HG02798 (cell line): ENCODE results near the gene ST3GAL6.
A peak's percentile ranks its signal among the peaks of the same experiment; 100 is the strongest.

ENCODE experiments used
- ATAC-seq: cut with Tn5 transposase; IDR thresholded peaks from one replicate; pipeline ENCODE4 v1.9.1; 2021; ENCODE audit warnings: mild to moderate bottlenecking; ENCODE audit not compliant: unreplicated experiment, poor library complexity

ST3GAL6 gene

GRCh38 chr3:98737301-98737700, 25.8 kb upstream of the ST3GAL6 start:
- no peak for ATAC-seq

GRCh38 chr3:98739266-98739665, 23.9 kb upstream of the ST3GAL6 start:
- no peak for ATAC-seq

- no peak for ATAC-seq
These were observed 22.8 kb upstream of the ST3GAL6 start for GRCh38 chr3:98740324-98740723.

- ATAC-seq: no peak
These were observed 21.9 kb upstream of the ST3GAL6 start for GRCh38 chr3:98741121-98741716.

- no peak for ATAC-seq
These were observed 20.1 kb upstream of the ST3GAL6 start for GRCh38 chr3:98743071-98743470.

- peak; percentile 44 for ATAC-seq
These were observed 18.9 kb upstream of the ST3GAL6 start for GRCh38 chr3:98744283-98744682.

GRCh38 chr3:98745718-98746117, 17.4 kb upstream of the ST3GAL6 start:
- ATAC-seq: peak; percentile 2

GRCh38 chr3:98746122-98746521, 17.0 kb upstream of the ST3GAL6 start:
- ATAC-seq: no peak

- no peak for ATAC-seq
These were observed 16.3 kb upstream of the ST3GAL6 start for GRCh38 chr3:98746882-98747281.

GRCh38 chr3:98750276-98750919, 12.7 kb upstream of the ST3GAL6 start:
- no peak for ATAC-seq

GRCh38 chr3:98754483-98754882, 8.7 kb upstream of the ST3GAL6 start:
- ATAC-seq: no peak

- no peak for ATAC-seq
These were observed 7.5 kb upstream of the ST3GAL6 start for GRCh38 chr3:98755601-98756000.

GRCh38 chr3:98759629-98760028, 3.5 kb upstream of the ST3GAL6 start:
- no peak for ATAC-seq

GRCh38 chr3:98761643-98762229, 1.4 kb upstream of the ST3GAL6 start:
- ATAC-seq: no peak

- no peak for ATAC-seq
These were observed 779 bp downstream of the ST3GAL6 start for GRCh38 chr3:98763819-98764418.

- no peak for ATAC-seq
These were observed 1.3 kb downstream of the ST3GAL6 start for GRCh38 chr3:98764472-98764884.

- ATAC-seq: no peak
These were observed 2.6 kb downstream of the ST3GAL6 start for GRCh38 chr3:98765721-98766120.

- ATAC-seq: no peak
These were observed 3.8 kb downstream of the ST3GAL6 start for GRCh38 chr3:98766924-98767323.

GRCh38 chr3:98768961-98769360, 5.8 kb downstream of the ST3GAL6 start:
- ATAC-seq: no peak

- ATAC-seq: no peak
These were observed 6.3 kb downstream of the ST3GAL6 start for GRCh38 chr3:98769448-98769847.

GRCh38 chr3:98770261-98771039, 7.3 kb downstream of the ST3GAL6 start:
- peak; percentile 91 for ATAC-seq
